GM23338 (cell line): ENCODE results near the gene GFER. TPM values are rescaled to one million over a fixed set of nuclear protein-coding genes. Genes with fewer than 3 reads are reported as not detected.

Experiments
- ATAC-seq: fragments of 200-7000 bp; cut with Tn5 transposase; 3 replicates; pipeline ENCODE4 v1.9.1; 2020
- DNase-seq: peaks from one replicate; pipeline ENCODE4 v3.0.0-alpha.2; 2015; ENCODE audit warnings: low spot score
- H2AFZ ChIP-seq: fragments of 200-600 bp; sonication (generic); 2 replicates; pipeline ENCODE4 v1.8.0; 2016; ENCODE audit warnings: antibody characterized with exemption, mild to moderate bottlenecking, moderate library complexity
- H3F3A ChIP-seq: fragments of 200-600 bp; sonication (generic); replicated peaks from 2 replicates; pipeline ENCODE4 v1.8.0; 2017; ENCODE audit warnings: antibody characterized with exemption, mixed run types, low read depth
- H3K27ac ChIP-seq: fragments of 200-600 bp; sonication (generic); 2 replicates; pipeline ENCODE4 v1.6.1; 2016; ENCODE audit warnings: low read depth
- H3K27me3 ChIP-seq: fragments of 200-600 bp; sonication (generic); 2 replicates; pipeline ENCODE4 v1.8.0; 2016; ENCODE audit warnings: mild to moderate bottlenecking, mixed run types, moderate library complexity; ENCODE audit not compliant: insufficient read depth
- H3K36me3 ChIP-seq: fragments of 200-600 bp; sonication (generic); 2 replicates; pipeline ENCODE4 v1.8.0; 2016; ENCODE audit warnings: mild to moderate bottlenecking; ENCODE audit not compliant: insufficient read depth
- H3K4me1 ChIP-seq: fragments of 200-600 bp; sonication (generic); 2 replicates; pipeline ENCODE4 v1.8.0; 2016; ENCODE audit warnings: mild to moderate bottlenecking, moderate library complexity; ENCODE audit not compliant: insufficient read depth
- H3K4me2 ChIP-seq: fragments of 200-600 bp; sonication (generic); 2 replicates; pipeline ENCODE4 v1.7.1; 2017; ENCODE audit warnings: mixed run types
- H3K4me3 ChIP-seq: fragments of 200-600 bp; sonication (generic); 2 replicates; pipeline ENCODE4 v1.6.1; 2016; ENCODE audit warnings: mixed run types
- H3K79me2 ChIP-seq: fragments of 200-600 bp; sonication (generic); replicated peaks from 2 replicates; pipeline ENCODE4 v1.8.0; 2017; ENCODE audit warnings: mild to moderate bottlenecking; ENCODE audit not compliant: insufficient read depth
- H3K9me2 ChIP-seq: fragments of 200-600 bp; sonication (generic); 2 replicates; pipeline ENCODE4 v1.8.0; 2017; ENCODE audit not compliant: insufficient read depth
- H4K20me1 ChIP-seq: fragments of 200-600 bp; sonication (generic); replicated peaks from 2 replicates; pipeline ENCODE4 v1.8.0; 2017; ENCODE audit warnings: mild to moderate bottlenecking; ENCODE audit not compliant: insufficient read depth
- H3K27ac Mint-ChIP-seq: 2 replicates; pipeline ENCODE4 v1.8.0; 2020; ENCODE audit warnings: inconsistent platforms, mild to moderate bottlenecking, moderate library complexity, mixed read lengths
- H3K27me3 Mint-ChIP-seq: 3 replicates; pipeline ENCODE4 v1.8.0; 2022; ENCODE audit warnings: low read depth, mild to moderate bottlenecking, moderate library complexity, mixed read lengths, inconsistent platforms; ENCODE audit not compliant: insufficient read depth, poor library complexity
- H3K36me3 Mint-ChIP-seq: 3 replicates; pipeline ENCODE4 v1.8.0; 2021; ENCODE audit warnings: low read depth, mild to moderate bottlenecking, inconsistent platforms, moderate library complexity, mixed read lengths
- H3K4me1 Mint-ChIP-seq: 3 replicates; pipeline ENCODE4 v1.8.0; 2020; ENCODE audit warnings: mild to moderate bottlenecking, inconsistent platforms, mixed read lengths
- H3K4me3 Mint-ChIP-seq: 3 replicates; pipeline ENCODE4 v1.8.0; 2021; ENCODE audit warnings: moderate library complexity, mild to moderate bottlenecking, inconsistent platforms, mixed read lengths
- H3K9me3 Mint-ChIP-seq: 3 replicates; pipeline ENCODE4 v1.8.0; 2020; ENCODE audit warnings: moderate library complexity, mild to moderate bottlenecking, inconsistent platforms, mixed read lengths
- CREB1 ChIP-seq: fragments of 250-450 bp; sonication (Bioruptor Pico); IDR thresholded peaks from 2 replicates; pipeline ENCODE4 v1.5.0; 2020; ENCODE audit warnings: low read depth, mild to moderate bottlenecking, moderate library complexity
- EZH2 ChIP-seq: fragments of 200-600 bp; sonication (generic); IDR thresholded peaks from one replicate; pipeline ENCODE4 v1.8.0; 2017; ENCODE audit warnings: antibody characterized with exemption, mild to moderate bottlenecking, low read depth; ENCODE audit not compliant: unreplicated experiment
- EZH2phosphoT487 ChIP-seq: fragments of 200-600 bp; sonication (generic); IDR thresholded peaks from one replicate; pipeline ENCODE4 v1.8.1; 2018; ENCODE audit warnings: antibody characterized with exemption; ENCODE audit not compliant: unreplicated experiment
- JUNB ChIP-seq: IDR thresholded peaks from one replicate; pipeline ENCODE4 v1.6.1; 2016; ENCODE audit warnings: antibody characterized with exemption; ENCODE audit not compliant: unreplicated experiment
- NANOG ChIP-seq: IDR thresholded peaks from 2 replicates; pipeline ENCODE4 v1.6.1; 2016; ENCODE audit warnings: antibody characterized with exemption, borderline replicate concordance
- POLR2AphosphoS5 ChIP-seq: IDR thresholded peaks from 2 replicates; pipeline ENCODE4 v1.6.1; 2016; ENCODE audit warnings: antibody characterized with exemption, low read depth
- REST ChIP-seq: IDR thresholded peaks from one replicate; pipeline ENCODE4 v1.6.1; 2018; ENCODE audit warnings: antibody characterized with exemption; ENCODE audit not compliant: unreplicated experiment
- STAT1 ChIP-seq: IDR thresholded peaks from one replicate; pipeline ENCODE4 v1.6.1; 2016; ENCODE audit warnings: antibody characterized with exemption; ENCODE audit not compliant: unreplicated experiment
- ZNF114 ChIP-seq: fragments of 250-450 bp; sonication (Bioruptor Pico); IDR thresholded peaks from 2 replicates; pipeline ENCODE4 v1.5.0; 2020; ENCODE audit warnings: mild to moderate bottlenecking, moderate library complexity
- ZNF331 ChIP-seq: fragments of 250-450 bp; sonication (Bioruptor Pico); IDR thresholded peaks from 2 replicates; pipeline ENCODE4 v1.5.0; 2020; ENCODE audit warnings: low read depth, mild to moderate bottlenecking, moderate library complexity
- ZNF462 ChIP-seq: fragments of 250-450 bp; sonication (Bioruptor Pico); IDR thresholded peaks from 2 replicates; pipeline ENCODE4 v1.5.0; 2020; ENCODE audit warnings: mild to moderate bottlenecking, moderate library complexity
- polyA plus RNA-seq: library from polyadenylated mRNA; unstranded; fragments of >200 nt; fragmentation: Nextera tagmentation; extraction: Ambion mirVana; gene quantifications from 2 replicates; pipeline ENCODE4 v1.2.1, GENCODE V29; 2016
- total RNA-seq: library from RNA; depleted of rRNA; stranded (reverse); fragments of >200 nt; shearing (Covaris generic); gene quantifications from 2 replicates; pipeline ENCODE4 v1.2.3, GENCODE V29; 2014
- TF ChIP-seq, protein P1 (sequence below): IDR thresholded peaks from 2 replicates; pipeline ENCODE4 v1.6.1; 2016; ENCODE audit warnings: antibody characterized with exemption
- TF ChIP-seq, protein P2 (sequence below), 2 experiments: fragments of 200-600 bp in 1 of 2; sonication (generic) in 1 of 2; conservative IDR thresholded peaks; 2 replicates each; pipeline versions ENCODE4 v1.5.1 to v1.6.1; 2016 to 2017; ENCODE audit warnings: antibody characterized with exemption in 2 of 2, low read depth in 2 of 2, mild to moderate bottlenecking in 2 of 2, moderate library complexity in 1 of 2

GFER gene
- total and polyA plus RNA-seq, 2 experiments from 2014 or later: 40.1 to 64.5 TPM

- no peaks in the 10 kb centered on the region for H3K36me3 ChIP-seq
- DNase-seq (no peak), ATAC-seq (no peak)
- Mint-ChIP-seq H3K27me3 (peaks cover 15% of the 10 kb centered on the region), H3K9me3 (no peaks in the 10 kb centered on the region), H3K36me3 (peaks cover 11% of the 10 kb centered on the region), H3K4me1 (peaks cover 37% of the 10 kb centered on the region), H3K4me3 (peak overlapping the region; percentile 74), H3K27ac (no peak overlapping the region; the same call in 1 of the 2 replicates)
- TF ChIP-seq ZNF331: no peak
- TF ChIP-seq, protein P1, sequence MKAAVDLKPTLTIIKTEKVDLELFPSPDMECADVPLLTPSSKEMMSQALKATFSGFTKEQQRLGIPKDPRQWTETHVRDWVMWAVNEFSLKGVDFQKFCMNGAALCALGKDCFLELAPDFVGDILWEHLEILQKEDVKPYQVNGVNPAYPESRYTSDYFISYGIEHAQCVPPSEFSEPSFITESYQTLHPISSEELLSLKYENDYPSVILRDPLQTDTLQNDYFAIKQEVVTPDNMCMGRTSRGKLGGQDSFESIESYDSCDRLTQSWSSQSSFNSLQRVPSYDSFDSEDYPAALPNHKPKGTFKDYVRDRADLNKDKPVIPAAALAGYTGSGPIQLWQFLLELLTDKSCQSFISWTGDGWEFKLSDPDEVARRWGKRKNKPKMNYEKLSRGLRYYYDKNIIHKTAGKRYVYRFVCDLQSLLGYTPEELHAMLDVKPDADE: no peak
- TF ChIP-seq CREB1: no peak
- TF ChIP-seq EZH2: no peak
- no peak for TF ChIP-seq ZNF114 (CRISPR knock-in tag)
- TF ChIP-seq POLR2AphosphoS5: no peak
- TF ChIP-seq JUNB: no peak
- no peak for TF ChIP-seq NANOG
- TF ChIP-seq EZH2phosphoT487: no peak
- TF ChIP-seq REST: no peak
- TF ChIP-seq ZNF462: no peak
- no peak for TF ChIP-seq STAT1
- TF ChIP-seq, protein P2, sequence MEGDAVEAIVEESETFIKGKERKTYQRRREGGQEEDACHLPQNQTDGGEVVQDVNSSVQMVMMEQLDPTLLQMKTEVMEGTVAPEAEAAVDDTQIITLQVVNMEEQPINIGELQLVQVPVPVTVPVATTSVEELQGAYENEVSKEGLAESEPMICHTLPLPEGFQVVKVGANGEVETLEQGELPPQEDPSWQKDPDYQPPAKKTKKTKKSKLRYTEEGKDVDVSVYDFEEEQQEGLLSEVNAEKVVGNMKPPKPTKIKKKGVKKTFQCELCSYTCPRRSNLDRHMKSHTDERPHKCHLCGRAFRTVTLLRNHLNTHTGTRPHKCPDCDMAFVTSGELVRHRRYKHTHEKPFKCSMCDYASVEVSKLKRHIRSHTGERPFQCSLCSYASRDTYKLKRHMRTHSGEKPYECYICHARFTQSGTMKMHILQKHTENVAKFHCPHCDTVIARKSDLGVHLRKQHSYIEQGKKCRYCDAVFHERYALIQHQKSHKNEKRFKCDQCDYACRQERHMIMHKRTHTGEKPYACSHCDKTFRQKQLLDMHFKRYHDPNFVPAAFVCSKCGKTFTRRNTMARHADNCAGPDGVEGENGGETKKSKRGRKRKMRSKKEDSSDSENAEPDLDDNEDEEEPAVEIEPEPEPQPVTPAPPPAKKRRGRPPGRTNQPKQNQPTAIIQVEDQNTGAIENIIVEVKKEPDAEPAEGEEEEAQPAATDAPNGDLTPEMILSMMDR (conservative IDR thresholded peaks at IDR 0.05; ENCODE audit: low read depth in 2 of 2): no peak
- peaks cover 37% of the 10 kb centered on the region for H3K79me2 ChIP-seq
- peaks cover 22% of the 10 kb centered on the region for H3K4me1 ChIP-seq
- H4K20me1 ChIP-seq: peaks cover 36% of the 10 kb centered on the region
- no peaks in the 10 kb centered on the region for H3K27me3 ChIP-seq
- H2AFZ ChIP-seq: no peak overlapping the region
- no peaks in the 10 kb centered on the region for H3K9me2 ChIP-seq
- H3K27ac ChIP-seq: 0 out of 2 replicates have a peak overlapping the region, but pooled peaks have one; percentile 45
- peak overlapping the region; percentile 91 for H3K4me3 ChIP-seq
- peaks cover 23% of the 10 kb centered on the region; the same call in 1 of the 2 replicates for H3F3A ChIP-seq
- H3K4me2 ChIP-seq: peak overlapping the region; percentile 97
Observed at GRCh38 chr16:2008631-2009163, 24.7 kb downstream of the GFER start.
